GM19193 (cell line): Measurements from ENCODE around the gene TMEM40.

Source experiments
- POLR2A ChIP-seq: IDR thresholded peaks from 4 replicates; pipeline ENCODE4 v1.6.1; 2011; ENCODE audit not compliant: insufficient read depth, insufficient read length; ENCODE audit errors: extremely low read depth

The TMEM40 gene

GRCh38 chr3:12707449-12707848 is 51.6 kb downstream of the TMEM40 start:
- TF ChIP-seq POLR2A = no peak

DNA sequence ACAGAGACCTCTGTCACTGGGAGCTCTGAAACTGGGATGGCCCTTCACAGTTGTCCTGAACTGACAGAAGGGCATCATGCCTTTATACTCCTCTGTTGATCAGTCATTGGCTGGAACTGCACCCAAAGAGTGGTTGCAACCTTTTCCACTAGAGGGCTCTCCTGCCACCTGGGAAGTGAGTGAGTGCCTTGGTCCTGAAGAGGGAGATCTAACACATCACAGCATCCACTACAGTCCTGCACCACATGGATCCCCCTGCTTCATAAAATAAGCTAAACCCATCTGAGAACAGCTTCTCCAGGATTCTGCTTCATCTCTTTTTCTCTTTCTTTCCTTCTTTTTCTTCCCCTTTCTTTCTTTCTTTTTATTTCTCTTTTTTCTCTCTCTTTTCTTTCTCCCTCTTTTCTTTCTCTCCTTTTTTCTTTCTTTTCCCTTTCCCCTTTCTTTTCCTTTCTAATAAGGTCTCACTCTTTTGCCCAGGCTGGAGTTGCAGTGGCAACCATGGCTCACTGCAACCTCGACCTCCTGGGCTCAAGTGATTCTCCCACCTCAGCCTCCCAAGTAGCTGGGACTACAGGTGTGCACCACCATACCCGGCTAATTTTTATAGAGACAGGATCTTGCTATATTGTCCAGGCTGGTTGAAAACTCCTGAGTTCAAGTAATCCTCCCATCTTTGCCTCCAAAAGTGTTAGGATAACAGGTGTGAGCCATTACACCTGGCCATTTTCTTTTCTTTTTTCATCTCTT is 52.4 kb downstream of the TMEM40 start:
- no peak for TF ChIP-seq POLR2A

DNA sequence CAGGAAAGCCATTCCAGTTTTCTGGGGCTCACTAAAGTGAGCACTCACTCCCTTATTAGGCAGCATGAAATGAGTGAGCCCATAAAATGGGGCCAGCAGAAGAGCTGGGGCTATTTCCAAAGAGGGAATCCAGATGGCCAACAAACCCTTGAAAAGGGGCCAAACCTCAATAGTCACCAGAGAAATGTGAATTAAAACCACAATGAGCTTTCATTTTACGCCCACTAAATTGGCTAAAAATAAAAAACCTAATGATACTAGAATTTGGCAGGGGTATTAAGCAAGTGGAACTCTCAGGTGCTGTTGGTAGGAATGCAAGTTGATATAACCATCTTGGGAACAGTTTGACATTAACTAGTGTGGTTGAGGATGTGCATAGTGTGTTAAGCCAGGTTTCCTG is 53.1 kb downstream of the TMEM40 start:
- no peak for TF ChIP-seq POLR2A

DNA sequence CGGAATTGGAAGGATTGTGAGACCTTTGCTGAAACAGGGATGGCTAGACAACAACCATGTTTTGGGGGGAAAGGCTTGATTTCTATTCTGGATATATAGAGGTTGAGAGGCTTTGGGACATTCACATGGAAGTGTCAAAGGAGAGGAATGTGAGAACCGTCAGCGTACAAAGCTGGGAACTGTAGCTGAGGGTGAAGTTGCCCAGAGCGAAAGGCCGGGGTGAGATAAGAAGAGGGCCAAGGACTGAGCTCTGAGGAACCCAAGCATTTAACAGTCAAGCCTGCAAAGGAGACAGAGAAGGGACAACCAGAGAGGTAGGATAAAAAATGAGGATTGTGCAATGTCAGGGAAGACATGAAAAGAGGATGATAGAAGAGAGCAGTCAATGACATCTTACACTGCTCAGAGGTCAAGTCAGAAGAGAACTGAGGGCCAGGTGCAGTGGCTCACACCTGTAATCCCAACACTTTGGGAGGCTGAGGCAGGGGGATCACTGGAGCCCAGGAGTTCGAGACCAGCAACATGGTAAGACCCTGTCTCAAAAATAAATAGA is 53.6 kb downstream of the TMEM40 start:
- no peak for TF ChIP-seq POLR2A

- TF ChIP-seq POLR2A = no peak
Measured at GRCh38 chr3:12702501-12702900, 56.6 kb downstream of the TMEM40 start.

- no peak for TF ChIP-seq POLR2A
Measured at GRCh38 chr3:12700800-12701199, 58.3 kb downstream of the TMEM40 start.

GRCh38 chr3:12695916-12696315 is 63.1 kb downstream of the TMEM40 start:
- no peak for TF ChIP-seq POLR2A

DNA sequence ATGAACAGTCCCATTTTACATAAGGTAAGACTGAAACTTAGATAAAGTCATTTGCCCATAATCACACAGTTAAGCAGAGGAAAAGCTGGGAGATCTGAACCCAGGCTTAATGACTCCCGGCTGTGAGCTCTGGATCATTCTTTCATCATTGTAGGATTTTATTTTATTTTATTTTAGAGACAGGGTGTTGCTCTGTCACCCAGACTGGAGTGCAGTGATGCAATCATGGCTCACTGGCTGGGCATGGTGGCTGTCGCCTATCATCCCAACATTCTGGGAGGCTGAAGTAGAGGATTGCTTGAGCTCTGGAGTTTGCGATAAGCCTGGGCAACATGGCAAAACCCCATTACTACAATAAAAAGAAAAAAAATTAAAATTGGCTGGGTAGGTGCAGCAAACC is 63.9 kb downstream of the TMEM40 start:
- no peak for TF ChIP-seq POLR2A

GRCh38 chr3:12692444-12692843 is 66.6 kb downstream of the TMEM40 start:
- no peak for TF ChIP-seq POLR2A

- no peak for TF ChIP-seq POLR2A
Measured at GRCh38 chr3:12689997-12690711, 68.9 kb downstream of the TMEM40 start.

DNA sequence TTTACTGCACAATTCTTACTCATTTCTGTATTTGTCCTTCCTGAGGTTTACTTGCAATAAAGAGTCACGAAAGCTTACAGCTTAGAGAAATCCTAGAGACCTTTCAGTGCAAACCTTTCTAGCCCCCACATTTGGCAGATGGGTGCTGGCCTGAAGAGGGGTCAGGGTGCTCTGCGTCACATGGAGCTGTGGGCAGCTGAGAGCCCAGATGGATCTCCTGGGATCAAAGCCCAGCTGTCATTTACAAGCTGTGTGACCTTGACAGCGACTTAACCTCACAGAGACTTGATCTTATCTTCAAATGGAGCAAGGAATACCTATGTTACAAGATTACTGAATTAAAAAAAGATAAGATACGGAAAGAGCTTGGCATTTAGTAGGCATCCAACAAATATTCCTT is 71.1 kb downstream of the TMEM40 start:
- no peak for TF ChIP-seq POLR2A

GRCh38 chr3:12686096-12686495 is 73.0 kb downstream of the TMEM40 start:
- no peak for TF ChIP-seq POLR2A
